NCI-H446 (cell line): ENCODE data around the gene SPECC1L.
"Not testable (repeated sequence)": the region's sequence is repeated elsewhere in the genome, so short reads cannot be mapped to it uniquely, and the experiment has no call there.

Source experiments
- DNase-seq, 2 experiments: peaks; one replicate each; lab custom pipeline; 2025; lab: John Stamatoyannopoulos, UW

The SPECC1L gene

DNA sequence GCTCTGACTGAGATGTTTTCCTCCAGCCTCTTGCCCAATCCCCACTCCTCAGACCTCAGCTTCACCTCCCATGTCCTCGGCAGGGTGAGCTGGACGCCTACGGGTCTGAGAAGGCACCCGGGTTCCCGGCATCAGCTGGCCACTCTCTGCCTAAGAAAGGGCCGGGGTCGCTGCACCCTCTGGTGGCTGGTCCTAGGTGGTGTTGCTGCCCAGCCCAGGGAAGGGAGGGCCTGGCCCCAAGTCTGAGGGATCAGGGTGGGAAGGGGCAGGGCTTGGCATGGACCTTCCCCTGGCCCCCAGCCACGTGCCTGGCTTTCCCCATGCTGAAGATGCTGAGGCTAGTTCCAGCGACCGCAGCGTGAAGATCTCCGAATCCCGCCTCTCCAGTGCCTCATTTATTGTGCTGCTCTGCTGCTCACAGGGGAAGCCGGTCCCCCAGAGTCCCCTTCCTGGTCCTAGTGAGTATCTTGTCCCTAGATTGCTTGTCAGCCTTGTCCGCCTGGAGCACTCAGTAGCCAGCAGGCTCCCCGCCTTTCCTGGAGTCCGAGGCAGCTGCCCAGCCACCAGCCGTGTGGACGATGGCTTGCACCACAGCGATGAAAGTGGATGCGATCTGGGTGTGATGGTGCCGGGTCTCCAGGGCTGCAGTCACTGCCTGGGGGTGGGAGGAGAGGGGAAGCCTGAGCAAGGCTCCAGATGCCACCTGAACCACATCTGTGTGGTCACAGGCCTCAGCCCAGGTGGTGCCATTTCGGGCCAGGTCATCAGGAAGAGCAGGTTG, 22.9 kb upstream of the SPECC1L start:
- peak; percentile 59 to 76 for DNase-seq

DNA sequence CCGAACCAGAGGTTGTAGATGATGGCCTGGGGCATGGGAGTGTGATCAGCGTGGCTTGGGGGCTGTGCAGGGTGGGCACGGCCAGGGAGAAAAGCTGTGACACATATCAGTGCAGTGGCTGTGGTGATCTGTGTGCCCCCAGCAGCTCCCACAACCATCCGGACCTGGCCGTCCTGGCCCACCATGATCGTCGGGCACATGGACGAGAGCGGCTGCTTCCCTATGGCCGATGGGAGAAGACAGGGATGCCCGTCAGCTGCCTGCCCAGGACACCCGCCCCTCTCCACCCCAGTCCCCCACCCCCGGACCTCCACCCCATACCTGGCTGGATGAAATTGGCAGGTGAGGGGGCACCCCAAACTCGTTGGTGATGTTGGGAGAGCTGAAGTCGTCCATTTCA, 22.0 kb upstream of the SPECC1L start:
- DNase-seq, result not testable (repeated sequence)

DNA sequence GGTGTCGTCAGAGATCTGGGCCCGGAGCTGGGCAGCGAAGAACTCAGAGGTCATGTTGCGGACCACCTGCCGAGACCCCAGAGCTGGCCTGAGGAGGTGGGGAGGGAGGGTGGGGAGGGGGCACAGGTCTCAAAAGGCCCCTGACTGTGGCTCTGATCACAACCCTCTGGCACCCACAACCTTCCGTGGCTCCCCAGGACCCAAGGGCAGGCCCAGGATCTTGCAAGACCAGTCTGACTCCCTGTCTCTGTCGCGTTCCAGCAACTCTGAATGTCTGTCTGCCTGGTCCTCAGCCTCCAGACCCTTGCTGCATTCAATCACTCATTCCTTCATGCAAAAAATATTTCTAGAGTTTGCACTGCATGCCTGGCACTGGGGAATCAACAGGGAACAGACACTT, 21.2 kb upstream of the SPECC1L start:
- DNase-seq, result not testable (repeated sequence)

DNA sequence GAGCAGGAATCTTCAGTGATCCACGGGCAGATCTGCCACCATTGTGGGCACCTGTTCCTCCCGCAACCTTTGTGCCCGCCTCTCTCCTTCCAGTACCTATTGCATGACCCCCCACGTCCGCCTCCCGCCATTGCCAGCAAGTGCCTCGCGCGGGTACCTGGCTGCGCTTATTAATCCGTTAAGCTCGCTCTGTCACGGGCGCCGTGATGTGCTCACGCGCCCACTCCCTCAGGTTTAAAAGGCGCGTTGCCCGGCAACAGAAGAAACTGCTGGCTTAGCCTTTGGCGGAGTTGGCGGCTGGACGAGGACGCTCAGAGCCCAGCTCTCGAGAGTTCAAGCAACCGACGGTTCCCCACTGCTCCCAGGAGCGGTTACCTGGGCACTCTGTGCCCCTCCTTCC, 19.3 kb upstream of the SPECC1L start:
- not testable (repeated sequence) for DNase-seq

DNA sequence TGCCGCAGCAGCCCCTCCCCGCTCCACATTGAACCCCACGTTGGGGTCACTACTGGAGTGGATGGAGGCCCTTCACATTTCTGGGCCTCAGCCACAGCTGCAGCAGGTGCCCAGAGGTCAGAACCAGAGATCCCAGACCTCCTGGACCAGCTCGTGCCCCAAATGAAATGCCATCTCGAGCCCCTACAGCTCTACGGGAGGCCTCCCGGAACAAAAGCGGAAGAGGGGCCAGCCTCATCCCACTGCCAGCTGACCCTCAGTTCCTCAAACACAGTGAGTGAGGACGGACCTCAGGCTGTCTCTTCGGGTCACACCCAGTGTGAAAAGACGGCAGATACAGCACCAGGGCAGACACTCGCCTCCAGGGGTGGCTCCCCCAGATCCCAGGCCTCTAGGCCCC, 17.5 kb upstream of the SPECC1L start:
- DNase-seq, result not testable (repeated sequence)

DNA sequence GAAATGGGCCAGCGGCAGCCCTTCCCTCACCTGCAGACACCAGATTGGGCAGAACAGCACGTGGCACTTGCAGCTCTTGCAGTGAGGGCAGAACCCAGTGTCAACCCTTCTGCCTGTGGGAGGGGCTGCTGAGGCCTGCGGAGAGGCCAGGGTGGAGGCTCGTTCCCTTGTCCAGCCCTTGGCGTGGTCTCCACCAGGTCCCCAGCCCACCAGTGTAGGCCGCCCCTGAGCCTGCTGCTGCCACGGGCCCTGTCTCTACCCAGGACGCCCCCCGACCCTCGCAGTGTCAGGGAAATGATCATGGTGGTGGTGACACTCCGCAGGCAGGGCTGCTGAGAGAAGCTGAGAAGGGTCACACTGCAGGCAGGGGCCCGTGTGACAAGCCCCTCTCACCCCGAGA, 14.5 kb upstream of the SPECC1L start:
- not testable (repeated sequence) for DNase-seq

DNA sequence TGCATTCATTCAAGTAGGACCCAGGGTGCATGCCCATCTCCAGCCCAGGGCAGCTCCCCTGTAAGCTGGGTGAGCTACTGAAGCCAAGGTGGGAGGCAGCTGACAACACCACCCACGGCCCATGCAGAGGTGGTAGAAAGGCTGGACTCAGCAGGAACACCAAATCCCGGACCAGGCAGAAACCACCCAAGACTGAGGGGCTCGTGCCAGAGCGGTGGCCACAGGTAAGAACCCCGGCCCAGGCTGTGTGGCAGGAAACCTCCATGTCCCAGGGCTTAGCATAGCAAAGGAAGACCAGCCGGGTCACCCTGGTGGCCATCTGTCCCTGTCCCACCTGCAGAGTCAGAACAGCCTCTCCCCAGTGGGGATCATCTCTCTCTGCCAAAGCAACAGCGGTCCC, 13.9 kb upstream of the SPECC1L start:
- not testable (repeated sequence) for DNase-seq

DNA sequence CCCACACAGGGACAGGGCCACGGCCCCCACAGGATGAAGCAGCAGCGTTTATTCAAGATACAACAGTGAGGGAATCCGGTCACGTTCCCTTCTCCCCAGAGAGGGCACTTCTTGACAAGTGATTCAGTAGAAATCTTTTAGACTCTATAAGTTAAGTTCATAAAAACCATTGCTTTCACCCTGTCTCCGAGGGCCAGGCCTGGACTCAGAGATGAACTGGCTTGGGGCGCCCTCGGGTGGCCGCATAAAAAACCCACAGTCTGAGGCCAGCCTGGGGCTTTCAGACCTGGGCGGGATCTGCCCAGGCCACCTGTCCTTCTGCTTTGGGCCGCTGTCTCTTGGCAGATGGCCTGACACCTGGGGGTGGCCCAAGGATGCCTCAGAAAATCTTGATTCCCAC, 11.2 kb upstream of the SPECC1L start:
- peak in 1 of 2 experiments; percentile 80 for DNase-seq

DNA sequence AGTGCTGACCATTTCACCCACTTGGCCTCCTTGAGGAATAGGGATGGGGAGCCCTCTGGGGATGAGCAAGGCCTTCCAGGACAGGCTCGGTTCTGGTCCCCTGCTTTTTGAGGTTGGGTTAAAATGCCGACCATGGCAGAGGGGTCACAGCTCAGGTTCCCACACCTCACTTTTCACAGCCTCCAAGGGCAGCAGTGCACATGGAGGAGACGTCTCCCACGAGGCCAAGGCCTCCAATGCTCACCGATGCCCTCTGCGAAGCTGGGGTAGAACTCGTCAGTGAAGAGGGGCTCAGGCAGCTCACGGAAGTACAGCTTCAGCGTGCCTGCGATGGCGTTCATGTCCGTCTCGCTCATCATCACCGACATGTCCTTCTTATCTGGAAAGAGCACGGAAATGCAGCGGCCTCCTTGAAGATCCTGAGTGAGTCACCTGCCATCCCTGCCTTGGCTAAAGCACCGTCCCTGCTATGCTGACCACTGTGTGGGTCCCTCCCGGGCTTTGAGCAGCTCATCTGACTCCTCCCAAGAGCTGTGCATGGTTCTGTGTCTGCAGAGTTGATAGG, 8.4 kb upstream of the SPECC1L start:
- DNase-seq, result not testable (repeated sequence)

DNA sequence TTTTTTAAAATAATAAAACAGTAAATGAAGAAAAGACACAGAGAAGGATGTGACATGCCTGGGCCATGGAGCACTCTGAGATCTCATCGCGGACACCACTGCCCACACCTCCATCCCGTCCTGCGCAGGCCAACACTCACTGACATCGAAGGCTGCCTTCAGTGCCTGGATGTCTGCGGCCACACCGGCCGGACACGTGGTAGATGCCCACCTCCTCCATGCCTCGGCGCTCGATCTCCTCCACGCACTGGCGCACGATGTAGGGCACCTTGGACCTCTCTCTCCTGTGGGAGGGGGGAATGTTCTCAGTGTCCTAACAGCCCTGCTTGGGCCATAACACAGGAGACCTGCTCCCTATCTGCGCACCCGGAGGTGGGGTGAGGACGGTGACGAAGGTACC, 7.2 kb upstream of the SPECC1L start:
- not testable (repeated sequence) for DNase-seq

DNA sequence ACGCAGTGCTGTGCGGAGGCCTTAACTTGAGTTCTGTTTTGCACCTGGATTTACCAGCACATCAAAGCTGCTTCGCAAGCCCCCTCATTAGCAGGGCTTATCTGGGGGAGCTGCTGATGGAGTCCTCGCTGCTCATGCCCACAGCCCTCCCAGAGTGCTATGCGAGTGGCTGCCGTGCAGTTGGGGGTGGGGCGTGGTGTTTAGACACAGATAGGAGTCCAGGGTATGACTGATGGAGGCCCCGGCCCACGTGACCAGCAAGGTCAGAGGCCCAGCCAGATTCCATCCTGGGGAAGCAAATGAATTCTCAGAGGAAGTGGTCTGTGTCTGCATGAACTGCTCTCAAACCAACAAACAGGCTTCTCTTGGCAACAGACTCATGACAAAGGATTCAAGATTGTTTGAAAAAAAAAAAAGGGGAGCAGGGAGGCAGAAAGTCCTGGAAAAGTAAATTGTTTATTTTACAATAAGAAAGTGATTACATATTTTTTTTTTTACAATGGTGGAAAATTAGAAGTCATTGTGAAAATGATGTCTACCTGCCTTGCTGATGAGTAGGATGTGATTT, 6.2 kb upstream of the SPECC1L start:
- not testable (repeated sequence) for DNase-seq

DNA sequence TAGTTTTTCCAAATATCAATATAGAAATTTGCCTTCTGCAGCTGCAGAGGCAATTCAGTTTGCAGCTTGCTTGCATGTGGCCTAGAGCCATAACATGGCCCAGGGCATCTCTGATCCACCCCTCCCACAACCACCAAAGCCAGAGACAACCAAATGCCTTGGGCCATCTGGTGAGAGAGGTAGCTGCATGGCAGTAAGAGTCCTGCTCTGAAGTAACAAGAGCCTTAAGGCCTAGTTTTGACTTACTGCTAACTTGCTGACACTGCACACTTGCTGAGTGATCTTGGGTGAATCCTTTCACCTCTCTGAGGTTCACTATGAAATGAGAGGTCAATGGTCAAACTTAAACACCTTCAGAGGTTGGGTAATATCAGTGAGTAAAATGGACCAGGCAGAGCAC, 4.9 kb upstream of the SPECC1L start:
- DNase-seq, result no peak

DNA sequence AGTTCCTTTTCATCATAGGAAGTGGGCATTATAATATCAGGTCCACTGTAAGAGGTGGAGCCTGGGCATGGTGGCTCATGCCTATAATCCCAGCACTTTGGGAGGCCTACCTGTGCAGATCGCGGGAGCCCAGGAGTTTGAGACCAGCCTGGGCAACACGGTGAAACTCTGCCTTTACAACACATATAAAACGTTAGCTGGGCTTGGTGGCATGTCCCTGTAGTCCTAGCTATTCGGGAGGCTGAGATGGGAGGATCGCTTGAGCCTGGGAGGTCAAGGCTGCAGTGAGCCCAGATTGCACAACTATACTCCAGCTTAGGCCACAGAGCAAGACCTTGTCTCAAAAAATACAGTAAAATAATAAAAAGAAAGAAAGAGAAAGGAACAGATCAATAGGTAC, 4.1 kb upstream of the SPECC1L start:
- DNase-seq, result not testable (repeated sequence)

DNA sequence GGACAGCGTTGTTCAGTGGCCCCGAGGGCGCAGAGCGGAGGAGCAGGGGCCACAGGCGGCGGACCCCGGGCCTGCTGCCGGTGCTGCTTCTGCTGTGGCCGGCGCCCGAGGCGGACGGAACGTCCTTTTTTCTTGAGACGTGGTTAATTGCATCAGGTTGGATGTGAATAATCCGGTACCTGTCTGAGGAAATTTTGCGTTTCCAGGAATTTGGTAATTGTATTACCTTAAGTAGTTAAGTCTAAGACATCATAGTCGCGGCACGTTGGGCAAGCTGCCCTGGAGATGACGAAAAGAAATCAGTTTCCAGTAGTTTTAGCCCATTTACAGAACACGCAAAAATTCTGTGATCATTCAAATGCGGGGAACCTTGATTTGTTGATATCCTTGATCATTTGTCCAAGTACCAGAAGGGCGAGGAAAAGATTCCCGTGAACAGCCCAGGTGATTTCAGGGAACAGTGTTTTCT, 789 bp downstream of the SPECC1L start:
- no peak for DNase-seq

DNA sequence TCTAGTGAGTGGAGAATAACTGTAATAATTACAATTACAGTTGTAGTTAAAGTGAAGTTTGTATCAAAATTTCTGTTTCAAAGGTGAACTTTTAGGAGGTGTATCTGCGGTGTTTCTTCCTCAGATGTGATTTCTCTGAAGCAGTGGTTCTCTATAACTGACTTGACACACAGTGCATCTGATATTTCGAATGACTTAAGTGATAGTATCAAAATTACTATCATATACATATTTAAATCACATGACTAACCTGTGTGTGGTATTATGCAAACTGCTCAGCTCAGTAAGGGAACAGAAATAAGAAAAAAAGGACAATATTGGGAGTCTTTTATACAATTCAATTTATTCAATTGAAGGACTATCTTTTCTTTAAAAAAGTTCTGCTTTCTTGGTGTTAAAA, 2.4 kb downstream of the SPECC1L start:
- not testable (repeated sequence) for DNase-seq

DNA sequence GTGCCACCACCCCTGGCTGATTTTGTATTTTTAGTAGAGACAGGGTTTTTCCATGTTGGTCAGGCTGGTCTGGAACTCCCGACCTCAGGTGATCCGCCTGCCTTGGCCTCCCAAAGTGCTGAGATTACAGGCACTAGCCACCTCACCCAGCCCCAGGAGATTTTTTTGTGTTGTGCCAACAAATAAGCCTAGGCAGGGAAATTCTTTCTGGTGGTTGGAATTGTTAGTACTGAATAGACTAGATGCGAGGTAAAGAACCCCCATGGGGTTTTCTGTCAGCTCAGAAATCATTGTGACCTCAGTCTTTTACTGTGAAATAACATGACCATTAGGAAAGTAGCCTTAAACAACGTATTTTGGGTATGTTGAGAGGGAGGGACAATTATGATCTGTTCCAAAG, 3.3 kb downstream of the SPECC1L start:
- not testable (repeated sequence) for DNase-seq

DNA sequence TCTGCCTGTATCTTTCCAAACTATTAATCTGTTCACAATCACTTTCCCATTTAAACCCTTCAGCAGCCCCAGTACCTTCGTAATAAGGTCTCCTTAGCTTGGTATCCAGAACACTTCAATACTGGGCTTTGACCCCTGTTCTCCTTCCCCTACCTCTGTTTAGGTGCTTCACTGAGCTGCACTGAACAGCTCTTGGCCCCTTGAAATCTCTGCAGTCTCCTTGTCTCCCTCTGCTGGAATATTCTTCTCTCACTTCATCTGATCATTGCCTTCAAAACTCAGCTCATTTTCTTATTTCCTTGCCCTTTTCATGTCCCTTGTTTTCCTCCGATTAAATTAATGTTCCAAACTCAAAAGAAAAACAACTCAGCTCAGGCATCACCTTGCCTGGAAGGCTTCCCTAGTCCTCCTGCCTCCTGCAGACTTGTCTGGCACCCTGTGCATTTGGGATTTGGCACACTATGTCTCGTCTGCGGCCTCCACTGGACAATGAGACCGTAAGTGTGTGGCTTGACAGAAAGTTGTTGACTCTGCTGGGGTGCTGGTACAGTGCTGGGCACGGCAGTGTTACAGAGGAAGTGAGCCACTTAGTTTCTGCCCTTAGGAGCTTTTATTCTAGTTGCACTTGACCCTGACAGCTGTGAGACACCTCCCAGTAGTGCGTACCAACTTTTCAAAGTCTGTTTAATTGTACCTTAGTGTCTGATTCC, 4.2 kb downstream of the SPECC1L start:
- not testable (repeated sequence) for DNase-seq

DNA sequence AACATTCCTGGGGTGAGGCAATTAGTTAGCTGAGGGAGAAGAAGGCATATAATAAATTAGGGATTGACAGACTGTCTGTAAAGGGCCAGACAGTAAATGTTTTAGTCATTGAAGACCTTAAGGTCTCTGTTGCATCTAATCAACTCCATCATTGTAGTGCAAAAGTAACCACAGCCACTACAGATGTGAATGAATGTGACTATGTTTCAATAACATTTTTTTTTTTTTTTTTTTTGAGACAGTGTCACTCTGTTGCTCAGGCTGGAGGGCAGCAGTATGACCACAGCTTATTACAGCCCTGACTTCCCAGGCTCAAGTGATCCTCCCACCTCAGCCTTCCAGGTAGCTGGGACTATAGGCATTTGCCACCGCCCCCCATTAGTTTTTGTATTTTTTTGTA, 9.7 kb downstream of the SPECC1L start:
- not testable (repeated sequence) for DNase-seq

DNA sequence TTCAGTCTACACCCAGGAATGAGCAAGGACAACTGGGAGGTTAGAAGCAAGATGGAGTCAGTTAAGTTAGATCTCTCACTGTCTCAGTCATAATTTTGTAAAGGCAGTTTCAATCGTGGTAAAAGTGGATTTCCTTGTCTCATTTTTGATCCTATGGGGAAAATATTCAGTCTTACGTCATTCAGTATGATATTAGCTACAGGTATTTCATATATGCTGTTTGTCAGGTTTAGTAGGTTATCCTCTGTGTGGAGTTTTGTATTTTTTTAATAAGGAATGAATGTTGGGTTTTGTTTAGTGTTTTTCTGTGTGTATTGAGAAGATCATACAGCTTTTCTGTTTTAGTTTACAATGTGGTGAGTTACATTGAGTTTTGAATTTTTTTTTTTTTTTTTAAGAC, 11.8 kb downstream of the SPECC1L start:
- DNase-seq, result no peak

DNA sequence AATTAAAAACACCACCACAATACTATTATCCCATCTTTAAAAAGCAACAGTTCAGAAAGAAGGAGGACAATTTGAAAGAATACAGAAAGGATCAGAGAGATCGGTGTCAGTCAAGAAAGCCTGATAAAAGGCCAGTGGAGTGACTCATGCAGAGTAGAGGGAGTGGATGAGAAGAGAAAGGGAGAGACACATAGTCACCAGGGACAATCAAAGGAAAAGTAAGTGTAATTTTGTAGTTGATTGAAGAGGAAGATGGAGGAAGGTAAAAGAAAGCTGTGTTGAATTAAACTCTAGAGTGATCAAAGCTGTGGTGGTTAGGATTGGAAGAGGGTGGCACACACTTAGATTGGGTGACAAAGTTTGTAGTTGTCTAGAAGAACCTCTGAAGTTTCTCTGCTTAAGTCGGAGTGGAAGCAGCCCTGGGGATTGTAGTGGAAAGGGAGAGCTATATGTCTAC, 14.1 kb downstream of the SPECC1L start:
- DNase-seq, result no peak

DNA sequence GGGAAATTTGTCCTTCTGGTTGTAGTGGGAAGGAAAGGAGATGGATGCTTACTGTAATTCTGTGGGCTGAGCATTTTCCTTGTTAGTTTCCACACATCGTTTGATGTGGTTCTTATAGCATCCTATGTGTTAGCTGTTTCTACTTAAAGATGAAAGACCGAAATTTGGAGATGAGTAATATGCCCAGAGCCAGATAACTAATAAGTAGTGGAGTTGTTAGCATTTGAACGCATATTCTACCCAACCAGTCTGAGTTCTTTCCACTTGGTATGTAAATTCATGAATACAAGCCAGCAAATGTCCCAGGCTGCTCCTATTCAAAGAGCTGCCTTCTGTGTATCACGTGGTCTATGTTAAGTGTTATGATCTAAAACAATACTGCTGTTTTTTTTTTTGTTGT, 14.6 kb downstream of the SPECC1L start:
- no peak for DNase-seq

DNA sequence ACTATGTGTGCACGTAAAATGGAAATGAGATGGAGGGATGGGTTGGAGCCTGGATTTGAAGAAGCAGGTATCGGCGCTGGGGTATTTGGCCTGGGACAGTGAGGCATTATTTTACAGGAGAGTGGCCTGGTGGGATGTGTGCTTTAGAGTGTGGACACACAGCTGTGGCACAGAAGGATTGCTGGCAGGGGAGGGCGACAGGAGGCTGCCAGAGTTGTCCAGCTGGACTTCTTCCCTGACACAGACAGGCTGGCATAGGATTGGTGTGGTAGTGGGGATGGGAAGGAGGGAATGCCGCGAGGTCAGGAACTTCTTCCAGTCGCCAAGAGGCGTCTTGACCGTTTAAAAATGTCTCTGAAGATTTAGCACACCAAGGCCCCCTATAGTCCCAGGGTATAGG, 16.6 kb downstream of the SPECC1L start:
- not testable (repeated sequence) for DNase-seq
